ENCODE results near the gene SYNGAP1. TPM values are rescaled to one million over a fixed set of nuclear protein-coding genes. Genes with fewer than 3 reads are reported as not detected.
A peak's percentile ranks its signal among the peaks of the same experiment; 100 is the strongest.
"Not testable (repeated sequence)": the region's sequence is repeated elsewhere in the genome, so short reads cannot be mapped to it uniquely, and the experiment has no call there.

Gene SYNGAP1
- total and polyA plus RNA-seq, 2 experiments from 2014 or later, result 0.65 to 2.8 TPM

GRCh38 chr6:33375143-33375671 lies 44.7 kb upstream of the SYNGAP1 start:
- no peaks in the 10 kb centered on the region for H3K9me2 ChIP-seq (ENCODE audit: insufficient read depth)
- in situ Hi-C loops (cut with MboI), result no loop called here
- peak overlapping the region; percentile 75 for H2AFZ ChIP-seq
- H3K27ac ChIP-seq, result peak overlapping the region; percentile 98
- TF ChIP-seq EZH2phosphoT487 (IDR thresholded peaks at IDR 0.05; ENCODE audit: insufficient read depth, low read depth), result no peak
- TF ChIP-seq EZH2 (IDR thresholded peaks at IDR 0.05; ENCODE audit: insufficient read depth, poor library complexity, severe bottlenecking), result no peak
- H3K79me2 ChIP-seq (ENCODE audit: insufficient read depth), result no peaks in the 10 kb centered on the region
- no peaks in the 10 kb centered on the region for H3K27me3 ChIP-seq (replicated peaks; ENCODE audit: insufficient read depth)
- H3F3A ChIP-seq (ENCODE audit: insufficient read depth), result peaks cover 20% of the 10 kb centered on the region; the same call in 1 of the 2 replicates
- H3K4me2 ChIP-seq (ENCODE audit: unreplicated experiment), result peak overlapping the region; percentile 72
- DNase-seq, result peak; percentile 92
- peaks cover 27% of the 10 kb centered on the region for H3K4me1 ChIP-seq (ENCODE audit: insufficient read depth)
- H3K9me3 ChIP-seq (ENCODE audit: low read depth), result no peaks in the 10 kb centered on the region
- no peaks in the 10 kb centered on the region for H4K20me1 ChIP-seq (ENCODE audit: insufficient read depth)
- H3K36me3 ChIP-seq (ENCODE audit: low read depth), result no peaks in the 10 kb centered on the region
- WGBS, 2 experiments (ENCODE audit: low coverage in 1 of 2, low lambda C conversion rate in 2 of 2, missing lambda C conversion rate in 2 of 2), result 0 to 1% methylated on average over 9 of the region's 9 CpGs
- peak overlapping the region; percentile 57 for H3K4me3 ChIP-seq
- H3K9ac ChIP-seq, result peak overlapping the region; percentile 84

- Histone ChIP-seq H3F3A (ENCODE audit: insufficient read depth) (peaks cover 20% of the 10 kb centered on the region; the same call in 1 of the 2 replicates), H3K27ac (no peak overlapping the region), H3K9me3 (ENCODE audit: low read depth) (no peaks in the 10 kb centered on the region), H3K4me3 (no peak overlapping the region), H3K9me2 (ENCODE audit: insufficient read depth) (no peaks in the 10 kb centered on the region), H3K79me2 (ENCODE audit: insufficient read depth) (no peaks in the 10 kb centered on the region), H3K4me1 (ENCODE audit: insufficient read depth) (peaks cover 27% of the 10 kb centered on the region), H3K36me3 (ENCODE audit: low read depth) (no peaks in the 10 kb centered on the region), H3K9ac (no peak overlapping the region), H3K4me2 (ENCODE audit: unreplicated experiment) (no peak overlapping the region), H2AFZ (peak overlapping the region; percentile 37; the same call in 1 of the 2 replicates), H3K27me3 (replicated peaks; ENCODE audit: insufficient read depth) (no peaks in the 10 kb centered on the region), H4K20me1 (ENCODE audit: insufficient read depth) (no peaks in the 10 kb centered on the region)
- in situ Hi-C loops (cut with MboI), result no loop called here
- peak; percentile 13 for DNase-seq
- TF ChIP-seq EZH2 (IDR thresholded peaks at IDR 0.05; ENCODE audit: insufficient read depth, poor library complexity, severe bottlenecking), result no peak
- TF ChIP-seq EZH2phosphoT487 (IDR thresholded peaks at IDR 0.05; ENCODE audit: insufficient read depth, low read depth), result no peak
- WGBS, 2 experiments (ENCODE audit: low coverage in 1 of 2, low lambda C conversion rate in 2 of 2, missing lambda C conversion rate in 2 of 2), result 12 to 13% methylated on average over 4 of the region's 4 CpGs
These were observed 42.7 kb upstream of the SYNGAP1 start for GRCh38 chr6:33377171-33377570.

DNA sequence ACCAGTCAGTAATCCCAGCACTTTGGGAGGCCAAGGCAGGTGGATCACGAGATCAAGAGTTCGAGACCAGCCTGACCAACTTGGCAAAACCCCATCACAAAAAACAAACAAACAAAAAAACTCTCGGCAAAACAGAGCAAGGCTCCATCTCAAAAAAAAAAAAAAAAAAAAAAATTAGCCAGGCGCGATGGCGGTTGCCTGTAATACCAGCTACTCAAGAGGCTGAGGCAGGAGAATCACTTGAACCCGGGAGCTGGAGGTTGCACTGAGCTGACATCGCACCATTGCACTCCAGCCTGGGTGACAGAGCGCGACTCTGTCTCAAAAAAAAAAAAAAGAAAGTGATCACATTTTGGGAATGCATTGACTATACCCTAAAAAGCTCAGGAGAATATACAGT lies 40.7 kb upstream of the SYNGAP1 start:
- H3K79me2 ChIP-seq (ENCODE audit: insufficient read depth); H3K36me3 ChIP-seq (ENCODE audit: low read depth); H2AFZ ChIP-seq; H3K27me3 ChIP-seq (replicated peaks; ENCODE audit: insufficient read depth); H3K4me2 ChIP-seq (ENCODE audit: unreplicated experiment); H3K27ac ChIP-seq; DNase-seq; H3K9ac ChIP-seq; H3K4me3 ChIP-seq; H3K9me2 ChIP-seq (ENCODE audit: insufficient read depth); H4K20me1 ChIP-seq (ENCODE audit: insufficient read depth); in situ Hi-C loops (cut with MboI); H3K9me3 ChIP-seq (ENCODE audit: low read depth): not testable (repeated sequence)
- 97 to 98% methylated on average over 10 of the region's 10 CpGs for WGBS, 2 experiments (ENCODE audit: low coverage in 1 of 2, low lambda C conversion rate in 2 of 2, missing lambda C conversion rate in 2 of 2)
- H3F3A ChIP-seq (ENCODE audit: insufficient read depth), result peaks cover 19% of the 10 kb centered on the region; the same call in 1 of the 2 replicates
- H3K4me1 ChIP-seq (ENCODE audit: insufficient read depth), result peaks cover 26% of the 10 kb centered on the region

- Histone ChIP-seq H3K4me2 (ENCODE audit: unreplicated experiment) (no peak overlapping the region), H3K4me1 (ENCODE audit: insufficient read depth) (peaks cover 14% of the 10 kb centered on the region), H3K36me3 (ENCODE audit: low read depth) (no peaks in the 10 kb centered on the region), H3K27ac (no peak overlapping the region), H3K9ac (no peak overlapping the region), H3K4me3 (no peak overlapping the region), H3K9me2 (ENCODE audit: insufficient read depth) (no peaks in the 10 kb centered on the region), H3K9me3 (ENCODE audit: low read depth) (no peaks in the 10 kb centered on the region), H2AFZ (no peak overlapping the region), H4K20me1 (ENCODE audit: insufficient read depth) (no peaks in the 10 kb centered on the region), H3K27me3 (replicated peaks; ENCODE audit: insufficient read depth) (no peaks in the 10 kb centered on the region), H3K79me2 (ENCODE audit: insufficient read depth) (no peaks in the 10 kb centered on the region), H3F3A (ENCODE audit: insufficient read depth) (peaks cover 7% of the 10 kb centered on the region; the same call in 1 of the 2 replicates)
- in situ Hi-C loops (cut with MboI), result no loop called here
- TF ChIP-seq EZH2 (IDR thresholded peaks at IDR 0.05; ENCODE audit: insufficient read depth, poor library complexity, severe bottlenecking), result no peak
- no peak for TF ChIP-seq EZH2phosphoT487 (IDR thresholded peaks at IDR 0.05; ENCODE audit: insufficient read depth, low read depth)
- DNase-seq, result no peak
- 93 to 95% methylated on average over 2 of the region's 2 CpGs for WGBS, 2 experiments (ENCODE audit: low coverage in 1 of 2, low lambda C conversion rate in 2 of 2, missing lambda C conversion rate in 2 of 2)
These were observed 39.4 kb upstream of the SYNGAP1 start for GRCh38 chr6:33380272-33380981.

Measured in GM23248 (cell line).